Frontal cortex (tissue), 4 donors: ENCODE results near the gene KRT1. TPM values are rescaled to one million over a fixed set of nuclear protein-coding genes. Genes with fewer than 3 reads are reported as not detected.

ENCODE experiments used
- DNase-seq, 2 donors: peaks; one replicate each; pipeline ENCODE4 v3.0.0; 2012; ENCODE audit warnings: low spot score in 2 of 2
- FAIRE-seq: peaks from 2 replicates; lab custom pipeline; 2012; peaks lifted over from hg19 to GRCh38; lab: Jason Lieb, UNC
- total RNA-seq: library from RNA; depleted of rRNA; stranded (reverse); fragments of >200 nt; gene quantifications from one replicate; pipeline ENCODE4 v1.2.3, GENCODE V29; 2014
- donor health status: control.
- donor health status: control.
- donor health status: control.

KRT1 gene
- total RNA-seq, 1 donor from 2014 or later: 0.82 TPM

DNA sequence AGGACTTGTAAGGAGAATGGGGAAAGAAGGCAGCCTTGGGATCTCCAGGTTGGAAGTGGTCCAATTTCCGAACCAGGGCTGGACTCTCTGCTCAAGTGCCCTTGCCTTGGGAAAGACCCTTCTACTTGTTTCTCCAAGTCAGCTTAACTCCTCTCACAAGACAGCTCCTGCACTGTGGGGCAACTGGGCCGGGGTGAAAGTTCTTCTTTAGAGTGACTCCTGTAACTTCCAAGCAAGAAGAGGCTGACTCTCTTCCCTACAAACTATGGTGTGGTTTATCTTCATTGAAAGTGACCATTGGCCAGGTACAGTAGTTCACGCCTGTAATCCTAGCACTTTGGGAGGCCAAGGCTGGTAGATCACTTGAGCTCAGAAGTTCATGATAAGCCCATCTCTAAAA is 13.7 kb downstream of the KRT1 start:
- DNase-seq: no peak
- FAIRE-seq: no peak

DNA sequence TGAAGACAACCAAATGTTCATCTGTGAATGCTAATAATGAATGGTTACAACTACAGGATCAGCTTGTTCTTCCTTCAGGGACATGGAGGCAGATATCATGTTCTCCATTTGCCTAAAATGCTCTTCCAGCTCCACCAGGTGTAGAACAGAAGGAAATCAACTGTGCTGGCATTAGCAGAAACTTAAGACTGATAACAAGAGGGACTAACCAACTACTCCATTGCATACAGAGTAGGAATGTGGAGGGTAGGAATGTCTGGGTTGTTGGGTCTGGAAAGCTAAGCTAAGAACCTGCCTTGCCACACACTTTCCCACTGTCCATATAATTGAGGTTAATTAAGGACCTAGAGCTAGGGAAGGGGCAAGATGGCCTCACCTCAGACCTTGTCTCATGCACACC is 16.8 kb downstream of the KRT1 start:
- FAIRE-seq (no peak), DNase-seq (no peak)

DNA sequence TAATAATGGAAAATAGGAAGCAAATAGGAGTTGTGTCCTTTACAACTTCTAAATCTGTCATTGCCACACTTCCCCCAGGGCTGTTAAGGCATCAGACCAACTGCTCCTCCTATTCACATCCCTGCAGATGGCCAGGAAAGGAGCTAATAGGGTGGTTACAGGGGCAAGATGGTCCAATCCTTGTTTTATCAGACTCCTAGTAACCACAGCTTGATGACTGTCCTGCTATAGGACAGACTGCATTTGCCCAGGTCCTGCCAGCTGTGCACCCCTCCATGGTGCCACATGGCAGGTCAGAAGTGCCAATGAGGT is 17.3 kb downstream of the KRT1 start:
- DNase-seq (no peak), FAIRE-seq (no peak)

DNA sequence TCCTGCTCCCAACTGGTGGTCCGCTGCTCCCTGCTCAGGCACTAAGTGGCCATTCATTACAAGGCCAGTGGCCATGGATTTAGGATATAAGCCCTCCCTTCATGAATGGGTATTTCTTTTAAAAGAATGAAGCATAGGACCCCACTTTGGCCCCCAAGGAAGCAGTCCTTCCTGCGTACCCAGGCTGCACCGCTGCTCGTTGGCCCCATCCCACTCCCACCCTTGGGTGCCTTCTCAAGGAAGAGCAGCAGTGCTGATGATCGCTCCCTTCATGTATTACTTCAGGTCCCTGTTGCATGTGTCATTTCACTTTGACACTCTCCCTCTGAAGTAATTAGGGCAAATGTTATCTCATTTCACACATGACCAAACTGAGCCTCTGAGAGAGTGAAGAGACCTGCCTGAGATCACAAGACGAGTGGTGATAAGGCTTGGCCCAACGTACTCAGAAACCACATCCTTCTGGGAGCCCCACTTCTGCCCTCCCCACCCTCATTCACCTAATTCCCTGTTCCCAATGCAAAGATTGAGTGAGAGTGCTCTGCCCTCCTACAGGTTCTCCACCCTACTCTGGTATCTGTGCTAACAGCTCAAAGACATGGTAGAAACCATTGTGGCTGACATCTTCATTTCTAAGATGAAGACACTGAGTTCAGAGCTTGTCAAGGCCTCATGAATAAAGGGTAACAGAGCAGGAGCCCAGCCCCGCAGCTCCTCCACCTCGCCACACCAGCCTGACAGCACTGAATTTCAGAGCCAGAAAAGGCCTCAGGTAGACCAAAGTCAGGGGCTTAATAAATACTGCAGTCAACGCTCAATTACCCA is 17.9 kb downstream of the KRT1 start:
- DNase-seq (no peak), FAIRE-seq (no peak)

DNA sequence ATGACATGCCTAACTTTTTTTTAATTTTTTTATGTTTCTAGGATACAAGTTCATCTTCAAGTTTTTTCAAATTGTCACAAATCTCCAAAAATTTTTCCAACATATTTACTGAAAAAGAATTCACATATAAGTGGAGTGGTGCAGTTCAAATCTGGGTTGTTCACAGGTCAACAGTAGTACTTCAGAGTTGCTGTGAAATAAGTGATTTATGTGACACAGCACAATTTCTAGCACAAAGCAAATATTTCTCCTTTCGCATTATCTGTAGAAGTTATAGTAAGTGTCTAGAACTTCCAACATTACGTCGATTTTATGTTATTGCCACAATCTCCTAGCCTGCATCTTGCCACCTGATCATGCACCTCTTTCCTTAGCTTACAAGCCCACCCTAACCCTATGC is 18.5 kb downstream of the KRT1 start:
- DNase-seq (no peak), FAIRE-seq (no peak)

DNA sequence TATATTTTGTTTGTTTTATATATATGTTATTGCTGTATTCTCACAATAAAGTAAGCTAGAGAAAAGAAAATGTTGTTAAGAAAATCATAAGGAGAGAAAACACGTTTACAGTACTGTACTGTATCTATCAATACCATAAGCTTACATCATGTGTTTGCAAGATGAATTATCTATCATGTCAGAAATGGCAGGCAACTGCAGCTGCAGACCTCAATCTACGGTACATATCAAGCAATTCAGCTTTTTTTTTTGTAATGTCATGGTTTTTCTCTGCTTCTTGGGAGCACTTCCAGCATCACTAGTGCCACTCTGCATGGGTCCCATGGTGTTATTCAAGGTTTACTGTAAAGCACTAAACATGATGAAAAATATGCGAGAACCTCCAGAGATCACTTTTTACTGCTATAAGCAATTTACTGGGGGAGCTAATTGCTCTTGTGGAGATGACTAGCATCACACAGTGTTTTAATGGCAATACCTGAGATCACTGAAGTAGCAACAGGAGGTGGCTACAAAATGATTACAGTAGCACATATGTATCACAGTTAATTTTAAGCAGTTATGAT is 19.2 kb downstream of the KRT1 start:
- FAIRE-seq: no peak
- DNase-seq: no peak

DNA sequence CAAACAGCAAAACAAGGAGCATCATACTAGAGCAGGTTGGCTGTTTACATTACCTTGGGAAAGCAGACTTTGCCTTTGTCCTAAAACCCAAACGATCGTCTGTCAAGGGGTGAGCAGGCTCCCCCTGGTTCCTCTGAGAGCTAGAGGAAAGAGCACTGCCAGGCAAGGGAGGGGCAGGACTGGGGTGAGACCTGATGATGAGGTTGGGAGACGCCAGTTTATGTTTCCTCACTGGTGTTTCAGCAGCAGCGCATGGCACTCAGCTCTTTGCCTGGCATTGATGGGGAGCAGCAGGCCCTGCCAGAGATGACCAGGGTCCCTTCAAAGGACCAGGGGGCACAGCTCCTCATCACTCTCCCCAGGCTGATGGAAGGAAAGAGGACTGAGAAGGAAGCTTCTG is 20.3 kb downstream of the KRT1 start:
- no peak for DNase-seq
- no peak for FAIRE-seq

DNA sequence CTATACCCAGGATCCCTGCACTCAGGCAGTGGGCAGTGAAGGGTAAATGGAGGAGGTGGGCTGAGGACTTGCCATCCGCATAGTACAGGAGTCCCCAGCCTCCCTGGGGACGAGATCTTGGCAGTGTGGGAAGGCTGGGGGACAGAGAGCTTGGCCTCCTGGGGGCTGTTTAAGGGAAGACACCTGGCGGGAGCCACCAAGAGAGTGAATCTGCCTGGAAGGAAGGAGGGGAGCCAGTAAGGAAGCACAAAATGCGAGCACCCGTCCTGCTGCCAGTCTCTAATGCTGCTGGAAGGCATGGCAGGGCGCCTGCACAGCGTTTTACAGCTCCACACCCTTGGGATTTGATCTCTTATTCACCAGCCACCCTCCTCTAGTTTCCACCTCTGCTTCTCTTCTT is 20.8 kb downstream of the KRT1 start:
- FAIRE-seq (no peak), DNase-seq (no peak)

DNA sequence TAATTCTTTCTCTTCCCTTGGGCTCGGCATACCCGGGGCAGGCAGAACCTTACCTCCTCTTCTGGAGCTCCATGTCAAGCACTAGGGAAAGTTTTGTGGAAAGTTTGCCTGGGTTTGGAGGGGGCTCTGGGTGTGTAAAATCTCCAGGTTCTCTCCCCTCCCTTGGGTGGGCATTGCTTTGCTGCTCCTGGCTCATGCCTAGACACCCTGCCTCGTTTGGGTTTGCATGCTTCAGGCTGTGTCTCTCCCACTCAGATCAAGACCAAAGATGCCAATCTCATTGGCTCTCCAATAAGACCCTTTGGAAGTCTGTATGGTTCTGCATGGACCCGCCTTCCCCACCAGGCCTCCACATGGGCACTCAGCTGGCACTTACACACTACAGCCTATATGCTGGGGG is 22.0 kb downstream of the KRT1 start:
- FAIRE-seq (no peak), DNase-seq (no peak)

DNA sequence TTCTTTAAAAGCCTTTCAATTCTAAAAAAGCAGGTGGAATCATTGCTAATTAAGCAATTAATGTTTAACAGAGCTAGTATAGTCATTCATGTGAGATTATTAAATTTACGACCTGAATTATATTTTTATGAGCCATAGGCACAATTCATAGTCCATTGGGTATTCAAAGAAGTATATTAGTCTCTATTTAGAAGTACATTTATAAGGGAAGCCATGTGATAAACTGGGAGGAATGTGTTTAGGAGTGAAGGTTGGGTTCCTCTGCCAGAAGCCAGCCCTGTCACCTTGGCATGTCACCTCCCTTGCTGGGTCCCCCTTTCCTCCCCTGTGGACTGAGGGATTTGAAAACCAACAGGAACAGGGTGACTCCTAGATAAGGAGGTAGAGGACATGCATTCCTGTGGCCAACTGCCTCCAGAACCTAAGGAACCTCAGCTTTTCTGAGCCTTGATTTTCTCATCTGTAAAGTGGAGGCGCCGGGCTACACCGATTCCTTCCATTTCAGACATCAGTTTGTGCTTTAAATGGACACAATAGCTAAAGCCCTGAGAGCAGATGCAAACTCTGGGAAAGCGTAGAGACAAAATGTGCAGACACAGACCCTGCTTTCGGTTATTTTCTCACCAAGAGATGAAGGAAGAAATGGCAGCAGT is 22.8 kb downstream of the KRT1 start:
- no peak for DNase-seq
- no peak for FAIRE-seq

DNA sequence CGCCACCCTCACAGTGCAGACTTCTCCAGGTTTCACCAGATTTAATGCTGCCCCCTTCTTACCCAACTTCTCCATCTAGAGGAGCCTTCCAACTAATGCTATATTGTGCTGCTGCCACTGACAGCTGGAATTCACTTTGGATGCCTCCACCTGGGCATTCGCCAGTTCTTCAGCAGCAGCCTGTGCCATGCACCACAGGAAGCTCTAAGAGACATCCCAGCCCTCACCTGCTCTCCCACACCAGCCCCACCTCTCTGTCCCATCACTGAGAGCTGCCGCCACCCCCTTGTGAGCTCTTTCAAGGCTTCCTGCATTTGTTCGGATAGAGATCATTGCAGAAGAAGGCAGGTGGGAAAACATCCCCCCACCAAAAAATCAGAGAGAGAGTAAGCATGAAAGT is 23.6 kb downstream of the KRT1 start:
- FAIRE-seq (no peak), DNase-seq (no peak)

DNA sequence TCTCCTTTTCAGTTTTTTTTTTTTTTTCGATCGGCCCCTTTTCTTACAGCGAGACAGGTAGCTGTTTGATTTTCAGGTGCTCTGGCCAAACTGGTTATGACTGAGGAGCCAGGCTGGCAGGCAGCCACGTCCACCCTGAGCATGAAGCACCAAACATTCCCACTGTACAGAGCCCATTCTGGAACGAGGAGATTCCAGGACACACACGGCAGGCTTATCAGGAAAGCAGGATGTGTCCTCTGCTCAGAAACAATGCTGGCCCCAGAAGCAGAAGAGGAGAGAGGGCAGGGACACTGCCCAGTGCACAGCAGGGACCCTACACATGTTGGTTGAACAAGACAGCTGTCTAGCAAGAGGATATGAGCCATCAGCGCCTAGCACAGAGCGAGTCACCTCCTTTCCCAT is 24.5 kb downstream of the KRT1 start:
- FAIRE-seq (no peak), DNase-seq (no peak)

DNA sequence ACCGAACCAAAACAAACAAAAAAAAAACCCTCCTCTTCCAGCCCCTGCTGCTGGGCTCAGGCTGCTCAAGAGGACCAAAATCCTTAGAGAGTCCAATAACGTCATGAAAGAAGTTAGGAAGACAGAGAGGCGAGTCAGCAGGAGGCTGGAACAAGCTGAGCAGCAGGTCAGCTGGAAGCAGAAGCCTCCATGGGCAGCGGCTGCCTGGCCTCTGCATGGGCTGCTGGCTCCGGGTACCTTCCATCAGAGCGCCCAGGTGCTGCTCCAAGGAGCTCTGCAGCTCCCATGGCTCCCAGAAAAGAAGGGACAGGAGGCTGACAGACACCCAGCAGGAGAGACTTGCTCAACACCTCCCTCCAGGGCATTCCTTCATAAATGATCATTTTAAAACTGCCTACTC is 25.0 kb downstream of the KRT1 start:
- FAIRE-seq (no peak), DNase-seq (no peak)

DNA sequence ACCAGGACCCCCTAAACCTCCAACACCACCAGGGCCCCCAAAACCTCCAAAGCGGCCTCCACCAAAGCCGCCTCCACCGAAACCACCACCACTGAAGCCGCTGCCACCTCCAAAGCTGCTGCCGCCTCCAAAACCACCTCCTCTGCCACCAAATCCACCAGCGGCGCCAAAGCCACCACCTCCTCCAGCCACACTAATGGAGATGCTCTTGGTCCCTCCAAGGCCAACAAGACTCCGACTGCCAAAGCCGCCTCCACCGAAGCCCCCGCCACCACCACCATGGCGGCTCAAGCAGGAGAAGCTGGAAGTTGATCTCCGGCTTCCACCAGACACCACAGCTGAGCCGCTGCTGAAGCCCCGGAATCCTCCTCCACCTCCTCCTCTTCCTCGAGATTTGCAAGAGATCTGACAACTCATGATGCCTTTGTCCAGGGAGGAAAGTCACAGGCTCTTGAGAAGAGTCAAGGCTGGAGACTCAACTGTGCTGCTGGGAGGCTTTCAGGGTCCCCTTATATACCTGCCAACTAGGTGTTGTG is 28.4 kb downstream of the KRT1 start, which contains the start of gene KRT2:
TSS of gene KRT2 (minus strand) at position 486 of the 536 bp plus-strand sequence. CDS start at position 417, 69 bp downstream.
- FAIRE-seq: no peak
- DNase-seq: no peak

DNA sequence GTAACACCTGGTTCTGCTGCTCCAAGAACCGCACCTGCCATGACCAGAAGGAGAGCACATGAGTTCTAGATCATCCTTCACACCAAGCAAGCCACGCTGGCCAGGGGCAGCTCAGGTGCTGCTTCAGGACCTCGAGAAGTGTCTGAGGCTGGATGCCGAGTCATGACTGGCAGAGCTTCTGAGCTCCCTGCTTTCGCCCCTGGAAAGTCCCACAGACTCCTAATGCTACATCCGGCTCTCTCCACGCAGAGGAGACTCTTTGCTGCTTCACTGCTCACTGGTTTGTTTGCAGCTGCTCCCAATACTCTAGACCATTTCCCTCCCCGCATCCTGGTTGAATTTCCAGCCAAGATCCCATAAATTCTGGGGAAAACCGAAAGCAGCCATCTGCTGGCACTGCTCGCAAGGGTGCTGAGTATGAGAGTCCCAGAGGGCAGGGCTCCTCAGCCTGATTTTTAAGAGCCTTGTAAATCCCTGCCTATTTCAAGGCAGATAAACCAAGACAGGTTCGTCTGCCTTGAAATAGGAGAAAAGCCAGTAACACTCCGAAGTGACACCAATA is 29.6 kb downstream of the KRT1 start:
- DNase-seq (no peak), FAIRE-seq (no peak)

DNA sequence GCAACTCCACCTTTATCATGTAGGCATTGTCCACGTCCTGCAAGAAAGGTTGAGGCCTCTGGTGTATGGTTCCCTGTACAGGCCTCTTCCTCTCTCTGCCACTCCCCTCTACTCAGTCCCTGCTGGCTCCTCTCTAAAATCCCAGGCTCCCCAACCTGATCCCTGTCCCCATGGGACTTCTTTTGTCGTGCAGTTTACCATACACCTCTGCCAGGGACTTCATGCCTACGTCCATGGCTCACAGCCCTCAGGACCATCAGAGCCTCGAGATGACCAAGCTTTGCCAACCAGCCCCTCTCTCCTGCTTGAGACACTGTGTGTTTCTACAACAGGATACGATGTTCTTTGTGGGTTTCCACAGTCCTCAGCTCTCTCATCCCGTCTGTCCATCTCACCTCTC is 31.1 kb downstream of the KRT1 start:
- no peak for DNase-seq
- no peak for FAIRE-seq

DNA sequence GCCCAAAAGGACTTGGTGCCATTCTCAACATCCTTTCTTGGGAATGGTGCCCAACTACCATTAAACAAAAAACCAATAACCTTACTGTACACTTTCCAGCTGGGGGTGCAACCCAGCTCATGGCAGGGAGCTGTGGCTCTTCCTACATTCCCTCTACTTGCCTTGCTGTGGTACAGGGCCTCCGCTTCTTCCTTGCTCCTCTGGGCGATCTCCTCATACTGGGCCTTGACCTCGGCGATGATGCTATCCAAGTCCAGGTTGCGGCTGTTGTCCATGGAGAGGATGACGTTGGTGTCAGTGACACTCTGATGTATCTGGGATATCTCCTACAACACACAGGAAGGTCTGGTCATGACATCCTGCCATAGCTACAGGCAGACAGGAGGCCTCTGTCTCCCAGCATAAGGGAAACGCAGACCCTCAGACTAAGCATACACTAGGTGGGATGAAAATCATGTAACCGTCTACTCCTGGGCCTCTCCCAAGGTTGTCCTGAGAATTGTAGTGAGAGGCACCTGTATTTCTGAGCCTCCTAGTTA is 32.1 kb downstream of the KRT1 start:
- FAIRE-seq (no peak), DNase-seq (no peak)

DNA sequence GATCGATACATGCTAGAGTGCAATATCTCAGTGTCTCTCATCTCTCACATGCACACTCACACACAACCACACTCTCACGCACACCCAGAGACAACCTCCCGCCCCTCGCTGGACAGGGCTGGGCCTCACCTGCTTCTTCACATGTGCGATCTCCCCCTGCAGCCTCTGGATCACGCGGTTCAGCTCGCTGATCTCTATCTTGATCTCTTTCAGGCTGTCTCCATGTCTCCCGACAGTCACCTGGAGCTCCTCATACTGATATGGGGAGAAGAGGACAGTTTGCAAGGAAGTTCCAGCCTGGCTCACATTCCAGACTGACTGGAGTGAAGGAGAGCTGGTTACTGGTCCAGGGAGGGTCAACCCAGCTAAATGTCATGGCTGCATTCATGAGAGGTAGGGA is 32.6 kb downstream of the KRT1 start:
- FAIRE-seq (no peak), DNase-seq (no peak)

DNA sequence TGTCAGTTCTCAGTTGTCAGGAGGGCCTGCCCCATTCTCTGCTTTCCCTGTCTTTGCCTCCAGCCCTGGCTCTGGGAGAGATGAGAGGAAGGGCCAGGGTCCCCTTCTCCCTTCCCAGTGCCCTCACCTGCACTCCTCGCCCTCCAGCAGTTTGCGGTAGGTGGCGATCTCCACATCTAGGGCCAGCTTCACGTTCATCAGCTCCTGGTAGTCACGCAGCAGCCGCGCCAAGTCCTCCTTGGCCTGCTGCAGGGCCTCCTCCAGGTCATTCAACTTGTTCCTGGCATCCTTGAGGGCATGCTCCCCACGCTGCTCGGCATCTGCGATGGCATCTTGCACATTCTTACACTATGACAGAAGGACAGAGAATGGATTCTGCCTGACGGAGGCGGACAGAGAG is 33.6 kb downstream of the KRT1 start:
- FAIRE-seq: no peak
- no peak for DNase-seq

DNA sequence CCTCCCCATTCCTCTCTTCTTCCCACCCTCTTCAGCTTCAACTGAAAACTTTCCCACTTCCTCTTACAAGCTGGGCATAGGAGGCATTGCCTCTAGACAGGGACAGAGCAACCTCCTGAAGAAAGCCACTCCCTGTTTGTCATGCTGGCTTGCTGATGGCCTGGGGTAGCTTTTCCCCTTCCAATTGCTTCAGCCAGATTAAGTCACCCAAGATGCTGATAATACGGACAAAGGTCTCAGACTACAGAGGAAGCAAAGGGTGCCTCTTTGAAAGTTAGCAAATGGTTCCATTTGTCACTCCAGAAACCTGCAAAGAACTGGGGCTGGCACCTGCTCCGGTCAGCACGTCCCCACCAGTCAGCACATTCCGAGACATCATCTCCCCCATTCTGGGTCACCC is 34.2 kb downstream of the KRT1 start:
- FAIRE-seq (no peak), DNase-seq (no peak)
